Astrocyte of the cerebellum (primary cell): Measurements from ENCODE around the gene TFEB.

ENCODE experiments used
- DNase-seq: peaks from one replicate; pipeline ENCODE4 v3.0.0-alpha.2; 2011; ENCODE audit warnings: low read depth
- H3K4me3 ChIP-seq: 2 replicates; pipeline ENCODE4 v1.5.1; 2011; ENCODE audit warnings: mild to moderate bottlenecking, low read depth, low read length, moderate library complexity
- in situ Hi-C: cut with HindIII; loops from 2 replicates; pipeline ENCODE4 v1.10.0; 2017; ENCODE audit warnings: low sequenced_read_pairs
- TF ChIP-seq, protein P1 (sequence below): IDR thresholded peaks from 2 replicates; pipeline ENCODE4 v1.5.1; 2012; ENCODE audit warnings: low read length, low read depth, moderate library complexity, mild to moderate bottlenecking; ENCODE audit errors: missing control alignments

TFEB gene

DNA sequence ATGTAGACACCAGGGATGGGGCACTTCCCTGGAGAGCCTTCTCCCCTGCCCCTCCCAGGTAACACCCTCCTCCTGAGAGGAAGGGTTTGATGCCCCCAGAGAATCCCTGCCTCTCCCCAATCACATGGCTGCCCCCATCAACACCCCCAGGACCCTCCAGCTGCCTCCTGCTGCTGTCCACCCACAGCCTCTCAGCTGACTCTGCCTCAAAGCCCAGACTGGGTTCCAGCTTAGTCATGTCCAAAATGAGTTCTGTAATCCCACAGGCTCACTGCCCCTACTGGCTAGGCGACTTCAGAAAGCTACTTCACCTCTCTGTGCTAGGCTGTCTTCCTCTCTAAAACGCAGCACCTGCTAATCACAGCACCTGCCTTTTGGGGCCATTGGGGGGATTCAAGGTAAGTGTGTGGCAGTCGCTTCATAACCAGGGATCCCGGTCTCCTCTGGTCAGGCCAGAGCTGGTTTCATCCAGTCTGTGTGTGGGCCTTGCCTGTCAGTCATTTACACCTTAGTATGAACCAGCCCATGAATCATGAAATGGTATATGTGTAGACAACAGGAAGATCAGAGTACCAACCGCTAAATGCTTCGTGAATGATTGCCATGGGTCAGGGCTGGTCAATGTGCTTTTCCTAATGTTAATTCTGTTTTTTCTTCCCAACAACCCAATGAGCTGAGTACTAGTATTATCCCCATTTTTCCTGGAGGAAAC is 40.4 kb downstream of the TFEB start:
- no peak overlapping the region for H3K4me3 ChIP-seq
- in situ Hi-C loops = no loop called here
- DNase-seq = no peak
- TF ChIP-seq, protein P1, sequence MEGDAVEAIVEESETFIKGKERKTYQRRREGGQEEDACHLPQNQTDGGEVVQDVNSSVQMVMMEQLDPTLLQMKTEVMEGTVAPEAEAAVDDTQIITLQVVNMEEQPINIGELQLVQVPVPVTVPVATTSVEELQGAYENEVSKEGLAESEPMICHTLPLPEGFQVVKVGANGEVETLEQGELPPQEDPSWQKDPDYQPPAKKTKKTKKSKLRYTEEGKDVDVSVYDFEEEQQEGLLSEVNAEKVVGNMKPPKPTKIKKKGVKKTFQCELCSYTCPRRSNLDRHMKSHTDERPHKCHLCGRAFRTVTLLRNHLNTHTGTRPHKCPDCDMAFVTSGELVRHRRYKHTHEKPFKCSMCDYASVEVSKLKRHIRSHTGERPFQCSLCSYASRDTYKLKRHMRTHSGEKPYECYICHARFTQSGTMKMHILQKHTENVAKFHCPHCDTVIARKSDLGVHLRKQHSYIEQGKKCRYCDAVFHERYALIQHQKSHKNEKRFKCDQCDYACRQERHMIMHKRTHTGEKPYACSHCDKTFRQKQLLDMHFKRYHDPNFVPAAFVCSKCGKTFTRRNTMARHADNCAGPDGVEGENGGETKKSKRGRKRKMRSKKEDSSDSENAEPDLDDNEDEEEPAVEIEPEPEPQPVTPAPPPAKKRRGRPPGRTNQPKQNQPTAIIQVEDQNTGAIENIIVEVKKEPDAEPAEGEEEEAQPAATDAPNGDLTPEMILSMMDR = no peak

DNA sequence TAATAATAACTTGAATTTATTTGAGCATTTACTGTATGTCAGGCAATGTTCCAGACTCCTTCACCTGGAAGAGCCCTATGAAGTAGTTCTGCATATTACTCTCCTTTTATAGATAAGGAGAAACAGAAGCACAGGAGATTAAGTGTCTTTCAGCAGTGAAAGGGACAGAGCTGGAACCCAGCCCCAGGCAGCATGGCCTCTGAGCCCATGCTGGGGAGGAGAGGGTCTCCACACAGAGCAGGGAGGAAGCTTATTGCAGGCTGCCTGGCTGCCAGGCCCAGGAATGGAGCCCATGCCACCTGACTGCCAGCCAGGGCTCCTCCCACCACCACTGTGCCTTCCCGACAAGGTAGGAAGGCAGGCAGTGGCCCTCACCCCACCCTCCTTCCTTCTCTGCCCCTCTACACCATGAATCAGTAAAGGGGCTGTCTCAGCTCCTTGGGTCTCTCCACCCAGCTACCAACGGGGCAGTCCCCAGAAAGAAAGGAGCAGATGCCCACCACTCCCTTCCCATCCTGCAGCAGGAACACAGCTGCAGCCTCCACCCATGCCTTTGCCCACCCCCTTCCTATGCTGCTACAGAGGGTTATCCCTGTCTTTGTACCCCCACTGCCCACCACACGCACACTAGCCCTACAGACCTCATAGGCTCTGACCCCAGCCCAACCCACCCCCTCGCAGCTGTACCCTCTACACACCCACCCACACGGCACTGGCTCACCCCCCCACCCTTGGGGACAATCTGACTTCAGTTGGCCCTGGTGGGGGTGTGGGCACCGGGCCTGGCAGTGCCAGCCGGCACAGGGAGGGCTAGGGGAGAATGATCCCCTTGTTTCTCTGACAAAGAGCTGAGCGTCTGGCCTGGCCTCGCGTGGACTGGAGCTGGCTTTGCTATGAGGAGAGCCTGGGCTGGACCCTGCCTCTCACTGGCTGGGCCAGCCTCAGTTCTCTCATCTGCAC is 41.8 kb downstream of the TFEB start:
- H3K4me3 ChIP-seq = no peak overlapping the region
- TF ChIP-seq, protein P1 = no peak
- DNase-seq = no peak
- in situ Hi-C loops = no loop called here

- TF ChIP-seq, protein P1 = no peak
- no peak overlapping the region for H3K4me3 ChIP-seq
- in situ Hi-C loops = no loop called here
- DNase-seq = no peak
Observed at GRCh38 chr6:41692730-41693129, 42.7 kb downstream of the TFEB start.

- H3K4me3 ChIP-seq = no peak overlapping the region
- in situ Hi-C loops = no loop called here
- DNase-seq = no peak
- TF ChIP-seq, protein P1 = no peak
Observed at GRCh38 chr6:41692080-41692675, 43.2 kb downstream of the TFEB start.

DNA sequence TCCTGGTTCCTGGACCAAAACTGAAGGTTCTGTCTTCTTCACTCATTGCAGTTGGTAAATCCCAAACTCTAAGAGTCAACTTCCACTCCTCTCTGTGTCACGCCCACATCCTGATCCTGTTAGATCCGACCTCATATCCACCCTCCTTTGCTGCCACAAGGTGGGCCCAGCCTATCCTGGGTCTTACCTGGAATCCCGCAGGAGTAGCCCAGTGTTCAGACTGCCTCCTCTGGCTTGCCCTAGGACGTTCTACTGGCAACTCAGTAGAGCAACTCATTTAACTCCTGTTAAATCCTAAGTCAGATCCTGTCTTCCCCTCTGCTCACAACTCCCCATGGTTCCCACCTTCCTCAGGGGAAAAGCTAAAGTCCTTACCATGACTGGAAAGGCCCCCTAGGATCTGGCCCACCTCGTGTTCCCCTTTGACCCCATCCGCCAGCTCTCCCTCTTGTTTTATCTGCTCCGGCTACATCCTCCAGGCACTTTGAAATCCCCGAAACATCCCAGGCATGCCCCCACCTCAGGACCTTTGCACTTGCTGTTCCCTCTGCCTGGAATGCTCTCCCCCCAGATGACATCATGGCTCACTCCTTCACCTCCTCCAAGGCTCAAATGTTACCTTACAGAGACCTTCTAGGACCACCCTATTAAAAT is 43.9 kb downstream of the TFEB start:
- TF ChIP-seq, protein P1 = no peak
- in situ Hi-C loops = no loop called here
- no peak for DNase-seq
- no peak overlapping the region for H3K4me3 ChIP-seq
